Left lung (tissue), 10 donors: ENCODE measurements around the gene ZNF138. TPM values are rescaled to one million over a fixed set of nuclear protein-coding genes. Genes with fewer than 3 reads are reported as not detected.

Experiments used
- ATAC-seq: fragments of 200-7000 bp; cut with Tn5 transposase; one replicate; pipeline ENCODE4 v1.9.1; 2020; ENCODE audit warnings: moderate library complexity
- DNase-seq, 4 donors: peaks; one replicate each; pipeline ENCODE4 v3.0.0-alpha.2; 2013 to 2020
- H3K27ac ChIP-seq, 2 donors: fragments of 200-600 bp; sonication (generic) in 1 of 2; one replicate each; pipeline versions ENCODE4 v1.5.0 to v1.8.0; 2020 to 2021
- H3K27me3 ChIP-seq, 2 donors: fragments of 200-600 bp; sonication (generic) in 1 of 2; one replicate each; pipeline versions ENCODE4 v1.5.0 to v1.8.0; 2020 to 2021
- H3K36me3 ChIP-seq, 2 donors: fragments of 200-600 bp; sonication (generic) in 1 of 2; one replicate each; pipeline versions ENCODE4 v1.5.0 to v1.8.0; 2020 to 2021
- H3K4me1 ChIP-seq, 2 donors: fragments of 200-600 bp; one replicate each; pipeline ENCODE4 v1.8.0; 2021
- H3K4me3 ChIP-seq, 2 donors: fragments of 200-600 bp; sonication (generic) in 1 of 2; one replicate each; pipeline versions ENCODE4 v1.5.0 to v1.8.0; 2020 to 2021; ENCODE audit warnings: mild to moderate bottlenecking in 1 of 2
- H3K9me3 ChIP-seq, 2 donors: fragments of 200-600 bp; sonication (generic) in 1 of 2; one replicate each; pipeline versions ENCODE4 v1.5.0 to v1.8.0; 2020 to 2021
- CTCF ChIP-seq, 2 donors: fragments of 200-600 bp; sonication (generic) in 1 of 2; IDR thresholded peaks; one replicate each; pipeline versions ENCODE4 v1.5.0 to v1.8.0; 2021; ENCODE audit warnings: antibody characterized with exemption in 2 of 2
- intact Hi-C, 2 donors: fragments of 100-400 bp; cut with DNase I; formaldehyde crosslinking; loops; one replicate each; pipeline versions ENCODE4 v1.11.2 to v1.14.2; 2022
- polyA plus RNA-seq, 6 donors: library from polyadenylated mRNA; unstranded; fragments of 120-200 nt; gene quantifications; one replicate each; pipeline ENCODE4 v1.2.1, GENCODE V29; 2013; ENCODE audit not compliant: insufficient read length in 6 of 6
- total RNA-seq, 2 donors: library from RNA; stranded (reverse); fragmentation: NEBNext Ultra II Directional; extraction: Animal tissue kit (Norgen Biotek cat#: 25700); gene quantifications; one replicate each; pipeline ENCODE4 v1.2.1, GENCODE V29; 2021
- donor health status: DM: no; HTN: yes; CAD: no.
- donor health status: DM: no; HTN: no; CAD: no.

The ZNF138 gene
- total and polyA plus RNA-seq, 8 donors = 6.0 to 19.4 (median 16.5) TPM

DNA sequence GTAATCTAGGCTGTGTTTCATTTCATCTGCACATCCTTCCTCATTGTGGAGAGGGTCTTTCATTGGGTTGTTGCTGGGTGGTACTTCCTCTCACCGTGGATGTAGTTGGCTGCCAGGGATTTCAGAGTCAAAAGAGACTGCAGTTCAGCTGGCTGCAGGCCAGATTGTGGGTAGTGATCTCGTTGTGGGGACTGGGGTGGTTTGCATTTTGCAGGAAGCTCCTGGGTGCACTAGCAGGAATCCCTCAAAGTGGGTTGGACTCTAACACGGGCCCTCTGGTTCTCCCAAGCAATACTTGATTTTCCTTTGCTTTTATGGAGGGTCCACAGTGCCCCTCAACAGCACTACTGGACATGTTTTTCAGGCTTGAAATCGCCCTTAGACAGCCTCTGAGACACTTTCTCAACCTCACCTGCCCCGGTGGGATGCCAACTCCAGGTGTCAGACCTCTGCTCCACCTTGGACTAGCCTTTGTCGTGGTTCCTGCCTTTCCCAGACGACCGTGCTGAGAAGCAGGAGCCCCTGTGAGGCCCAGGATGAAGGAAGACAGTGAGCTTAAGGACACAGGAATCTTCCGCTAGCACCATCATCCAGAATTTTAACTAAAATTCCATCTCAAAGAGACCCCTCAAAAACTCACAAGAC, 85.0 kb downstream of the ZNF138 start:
- TF ChIP-seq CTCF (IDR thresholded peaks at IDR 0.05) = no peak
- Histone ChIP-seq H3K9me3 (peaks cover 0 to 33% of the 10 kb centered on the region in 2 donors), H3K27me3 (peaks cover 3 to 65% of the 10 kb centered on the region in 2 donors), H3K4me3 (no peak overlapping the region), H3K36me3 (no peaks in the 10 kb centered on the region), H3K4me1 (peaks cover 0 to 4% of the 10 kb centered on the region in 2 donors), H3K27ac (no peak overlapping the region)
- ATAC-seq (no peak), DNase-seq (no peak)
- intact Hi-C loops = no loop called here

- no peak for DNase-seq
- Histone ChIP-seq H3K9me3 (peaks cover 0 to 30% of the 10 kb centered on the region in 2 donors), H3K27ac (no peak overlapping the region), H3K36me3 (no peaks in the 10 kb centered on the region), H3K27me3 (peaks cover 3 to 68% of the 10 kb centered on the region in 2 donors), H3K4me1 (peaks cover 0 to 4% of the 10 kb centered on the region in 2 donors), H3K4me3 (no peak overlapping the region)
- TF ChIP-seq CTCF (IDR thresholded peaks at IDR 0.05) = no peak
- intact Hi-C loops = no loop called here
- ATAC-seq = no peak
Observed at GRCh38 chr7:64879800-64880199, 85.6 kb downstream of the ZNF138 start.

- peaks cover 3 to 62% of the 10 kb centered on the region in 2 donors for H3K27me3 ChIP-seq
- no peaks in the 10 kb centered on the region for H3K36me3 ChIP-seq
- intact Hi-C loops = no loop called here
- peaks cover 0 to 25% of the 10 kb centered on the region in 2 donors for H3K9me3 ChIP-seq
- no peak overlapping the region for H3K27ac ChIP-seq
- H3K4me3 ChIP-seq = no peak overlapping the region
- no peak for TF ChIP-seq CTCF (IDR thresholded peaks at IDR 0.05)
- ATAC-seq = no peak
- no peak for DNase-seq
- peaks cover 0 to 4% of the 10 kb centered on the region in 2 donors for H3K4me1 ChIP-seq
Observed at GRCh38 chr7:64880322-64881297, 86.4 kb downstream of the ZNF138 start.

DNA sequence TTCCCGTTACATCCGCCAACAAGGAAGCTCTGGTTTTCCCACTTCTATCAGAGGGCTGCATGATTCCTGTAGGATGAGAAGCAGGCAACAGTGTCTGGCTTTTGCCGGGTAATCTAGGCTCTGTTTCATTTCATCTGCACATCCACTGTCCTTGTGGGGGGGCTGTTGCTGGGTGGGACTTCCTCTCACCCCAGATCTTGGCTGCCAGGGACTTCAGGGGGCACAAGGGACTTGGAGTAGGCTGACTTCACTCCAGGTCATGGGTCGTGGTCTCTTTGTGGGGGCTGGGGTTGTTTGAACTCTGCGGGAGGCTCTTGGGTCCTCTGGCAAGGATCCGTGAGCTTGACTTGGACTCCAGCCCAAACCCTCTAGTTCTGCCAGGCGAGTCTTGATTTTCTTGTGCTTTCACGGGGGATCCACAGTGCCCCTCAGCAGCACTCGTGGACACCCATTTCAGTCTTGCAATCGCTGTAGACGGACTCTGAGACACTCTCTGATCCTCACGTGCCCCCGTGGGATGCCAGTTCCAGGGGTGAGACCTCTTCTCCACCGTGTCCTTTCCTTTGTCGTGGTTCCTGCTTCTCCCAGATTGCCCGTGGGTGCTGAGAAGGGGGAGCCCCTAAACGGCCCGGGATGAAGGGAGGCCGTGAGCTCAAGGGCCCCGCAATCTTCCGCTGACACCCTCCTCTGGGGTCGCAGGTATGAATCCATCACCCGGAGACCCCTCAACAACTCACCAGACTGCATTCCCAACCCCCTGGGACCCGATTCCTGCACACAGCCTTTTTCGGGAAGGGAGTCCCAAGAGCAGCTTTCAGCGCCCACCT, 87.4 kb downstream of the ZNF138 start:
- no peak for TF ChIP-seq CTCF (IDR thresholded peaks at IDR 0.05)
- intact Hi-C loops = no loop called here
- Histone ChIP-seq H3K27ac (no peak overlapping the region), H3K36me3 (no peaks in the 10 kb centered on the region), H3K4me3 (no peak overlapping the region), H3K4me1 (peaks cover 0 to 4% of the 10 kb centered on the region in 2 donors), H3K27me3 (peaks cover 3 to 54% of the 10 kb centered on the region in 2 donors), H3K9me3 (peaks cover 0 to 25% of the 10 kb centered on the region in 2 donors)
- ATAC-seq (no peak), DNase-seq (no peak)
